Erythroblast (primary cell): Measurements from ENCODE around the gene RGS16.

ENCODE experiments used
- GATA1 ChIP-seq: IDR thresholded peaks from 2 replicates; pipeline ENCODE4 v1.6.1; 2011; ENCODE audit warnings: low read depth, mild to moderate bottlenecking, control low read depth, low read length, moderate library complexity
- POLR2A ChIP-seq: IDR thresholded peaks from 2 replicates; pipeline ENCODE4 v1.6.1; 2011; ENCODE audit warnings: mild to moderate bottlenecking, low read length

DNA sequence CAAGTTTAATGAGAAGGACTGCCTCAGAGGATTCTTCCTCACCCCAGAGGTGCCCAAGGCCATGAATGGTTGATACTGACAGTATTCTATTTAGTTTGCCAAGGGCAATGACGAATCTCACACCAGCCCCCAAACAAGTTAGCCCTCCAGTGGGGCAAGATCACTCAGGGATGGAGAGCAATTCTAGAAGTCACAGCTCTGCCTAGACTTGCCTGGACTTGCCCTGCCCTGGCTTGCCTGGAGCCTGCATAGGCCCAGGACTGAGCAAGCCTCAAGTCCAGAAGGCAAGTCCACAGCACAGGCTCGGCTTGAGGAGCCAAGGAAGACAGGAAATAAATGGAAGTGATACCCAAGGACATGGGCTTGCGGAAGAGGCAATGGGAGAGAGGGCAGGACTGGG, 39.5 kb upstream of the RGS16 start:
- TF ChIP-seq POLR2A (no peak), GATA1 (no peak)
